ENCODE results near the gene PHF19.

- TF ChIP-seq CTCF (IDR thresholded peaks at IDR 0.05): no peak
- TF ChIP-seq POLR2A (IDR thresholded peaks at IDR 0.05): no peak
Observed at GRCh38 chr9:120891245-120891883, 14.4 kb upstream of the PHF19 start.
